GM23248 (cell line): ENCODE results near the gene FOXN1. TPM values are rescaled to one million over a fixed set of nuclear protein-coding genes. Genes with fewer than 3 reads are reported as not detected.

Experiments
- DNase-seq: peaks from one replicate; pipeline ENCODE4 v3.0.0-alpha.2; 2015
- H2AFZ ChIP-seq: fragments of 200-600 bp; sonication (generic); 2 replicates; pipeline ENCODE4 v1.6.1; 2016; ENCODE audit warnings: antibody characterized with exemption
- H3F3A ChIP-seq: fragments of 200-600 bp; sonication (generic); 2 replicates; pipeline ENCODE4 v1.6.1; 2016; ENCODE audit warnings: mild to moderate bottlenecking, antibody characterized with exemption, mixed run types; ENCODE audit not compliant: insufficient read depth
- H3K27ac ChIP-seq: fragments of 200-600 bp; sonication (generic); 2 replicates; pipeline ENCODE4 v1.5.1; 2016; ENCODE audit warnings: mild to moderate bottlenecking
- H3K27me3 ChIP-seq: fragments of 200-600 bp; sonication (generic); replicated peaks from 2 replicates; pipeline ENCODE4 v1.6.1; 2016; ENCODE audit warnings: mild to moderate bottlenecking; ENCODE audit not compliant: insufficient read depth
- H3K36me3 ChIP-seq: fragments of 200-600 bp; sonication (generic); 2 replicates; pipeline ENCODE4 v1.6.1; 2016; ENCODE audit warnings: low read depth, mild to moderate bottlenecking
- H3K4me1 ChIP-seq: fragments of 200-600 bp; sonication (generic); 2 replicates; pipeline ENCODE4 v1.6.1; 2016; ENCODE audit warnings: mild to moderate bottlenecking; ENCODE audit not compliant: insufficient read depth
- H3K4me2 ChIP-seq: fragments of 200-600 bp; sonication (generic); one replicate; pipeline ENCODE4 v1.6.1; 2016; ENCODE audit warnings: mild to moderate bottlenecking; ENCODE audit not compliant: unreplicated experiment
- H3K4me3 ChIP-seq: fragments of 200-600 bp; sonication (generic); 2 replicates; pipeline ENCODE4 v1.5.1; 2016; ENCODE audit warnings: mild to moderate bottlenecking
- H3K79me2 ChIP-seq: fragments of 200-600 bp; sonication (generic); 2 replicates; pipeline ENCODE4 v1.6.1; 2016; ENCODE audit warnings: mild to moderate bottlenecking; ENCODE audit not compliant: insufficient read depth
- H3K9ac ChIP-seq: fragments of 200-600 bp; sonication (generic); 2 replicates; pipeline ENCODE4 v1.6.1; 2016; ENCODE audit warnings: mild to moderate bottlenecking
- H3K9me2 ChIP-seq: fragments of 200-600 bp; sonication (generic); 2 replicates; pipeline ENCODE4 v1.6.1; 2016; ENCODE audit warnings: mixed run types, mild to moderate bottlenecking, moderate library complexity; ENCODE audit not compliant: insufficient read depth
- H3K9me3 ChIP-seq: fragments of 200-600 bp; sonication (generic); one replicate; pipeline ENCODE4 v1.6.1; 2017; ENCODE audit warnings: low read depth
- H4K20me1 ChIP-seq: fragments of 200-600 bp; sonication (generic); 2 replicates; pipeline ENCODE4 v1.6.0; 2016; ENCODE audit not compliant: insufficient read depth
- EZH2 ChIP-seq: fragments of 200-600 bp; sonication (generic); IDR thresholded peaks from 2 replicates; pipeline ENCODE4 v1.6.1; 2018; ENCODE audit warnings: antibody characterized with exemption, mild to moderate bottlenecking; ENCODE audit not compliant: insufficient read depth, poor library complexity, severe bottlenecking
- EZH2phosphoT487 ChIP-seq: fragments of 200-600 bp; sonication (generic); IDR thresholded peaks from 2 replicates; pipeline ENCODE4 v1.6.1; 2018; ENCODE audit warnings: antibody characterized with exemption, moderate library complexity, mild to moderate bottlenecking, low read depth; ENCODE audit not compliant: insufficient read depth
- WGBS, 2 experiments: methylation state at CpG; one replicate each; pipeline ENCODE4 v1.1.6; 2015 to 2017; ENCODE audit warnings: low lambda C conversion rate in 2 of 2, low coverage in 1 of 2; ENCODE audit errors: missing lambda C conversion rate in 2 of 2; 5-methylcytosine and 5-hydroxymethylcytosine counted together
- in situ Hi-C: fragments of 300-500 bp; cut with MboI; formaldehyde crosslinking; loops from 2 replicates; pipeline ENCODE4 v1.15.0; 2020
- polyA plus RNA-seq: library from polyadenylated mRNA; unstranded; fragments of >200 nt; fragmentation: Nextera tagmentation; extraction: Ambion mirVana; gene quantifications from 2 replicates; pipeline ENCODE4 v1.2.1, GENCODE V29; 2016
- total RNA-seq: library from RNA; depleted of rRNA; stranded (reverse); fragments of >200 nt; shearing (Covaris generic); gene quantifications from 2 replicates; pipeline ENCODE4 v1.2.3, GENCODE V29; 2014

The FOXN1 gene
- total and polyA plus RNA-seq, 2 experiments from 2014 or later, result not detected

GRCh38 chr17:28567604-28568003, 61.5 kb downstream of the FOXN1 start:
- no peak overlapping the region for H2AFZ ChIP-seq
- peaks cover 57% of the 10 kb centered on the region for H3K79me2 ChIP-seq
- no peaks in the 10 kb centered on the region; the same call in 1 of the 2 replicates for H4K20me1 ChIP-seq
- DNase-seq, result no peak
- no peaks in the 10 kb centered on the region for H3F3A ChIP-seq
- H3K27ac ChIP-seq, result no peak overlapping the region
- H3K9ac ChIP-seq, result no peak overlapping the region
- H3K36me3 ChIP-seq, result 0 out of 2 replicates have a peak, but pooled peaks cover 6% of the 10 kb centered on the region
- TF ChIP-seq EZH2 (no peak), EZH2phosphoT487 (no peak)
- peaks cover 17% of the 10 kb centered on the region for H3K4me1 ChIP-seq
- 95 to 96% methylated on average over 3 of the region's 3 CpGs for WGBS, 2 experiments
- H3K9me3 ChIP-seq, result no peaks in the 10 kb centered on the region
- no peak overlapping the region for H3K4me2 ChIP-seq
- in situ Hi-C loops, result no loop called here
- no peak overlapping the region for H3K4me3 ChIP-seq
- H3K9me2 ChIP-seq, result no peaks in the 10 kb centered on the region
- no peaks in the 10 kb centered on the region for H3K27me3 ChIP-seq

GRCh38 chr17:28569446-28569845, 63.3 kb downstream of the FOXN1 start:
- Histone ChIP-seq H2AFZ (no peak overlapping the region), H3F3A (no peaks in the 10 kb centered on the region), H3K27me3 (no peaks in the 10 kb centered on the region), H3K79me2 (peaks cover 57% of the 10 kb centered on the region), H3K4me1 (peaks cover 14% of the 10 kb centered on the region; the same call in 1 of the 2 replicates), H3K36me3 (no peaks in the 10 kb centered on the region), H3K9ac (no peak overlapping the region), H4K20me1 (no peaks in the 10 kb centered on the region), H3K4me3 (no peak overlapping the region), H3K9me3 (no peaks in the 10 kb centered on the region), H3K27ac (no peak overlapping the region), H3K4me2 (peak overlapping the region; percentile 94), H3K9me2 (no peaks in the 10 kb centered on the region)
- in situ Hi-C loops, result no loop called here
- no peak for DNase-seq
- WGBS, 2 experiments, result 96 to 100% methylated on average over 1 of the region's 1 CpG
- TF ChIP-seq EZH2phosphoT487, result no peak
- TF ChIP-seq EZH2, result no peak

- H3K4me1 ChIP-seq, result peaks cover 14% of the 10 kb centered on the region; the same call in 1 of the 2 replicates
- in situ Hi-C loops, result no loop called here
- H3K9me2 ChIP-seq, result no peaks in the 10 kb centered on the region
- H3K4me2 ChIP-seq, result peak overlapping the region; percentile 94
- peaks cover 44% of the 10 kb centered on the region for H3K79me2 ChIP-seq
- no peaks in the 10 kb centered on the region for H3K36me3 ChIP-seq
- no peaks in the 10 kb centered on the region for H3K9me3 ChIP-seq
- no peaks in the 10 kb centered on the region for H4K20me1 ChIP-seq
- TF ChIP-seq EZH2, result no peak
- no peak for TF ChIP-seq EZH2phosphoT487
- 1 to 3% methylated on average over 33 to 34 of the region's 39 CpGs for WGBS, 2 experiments
- H3F3A ChIP-seq, result no peaks in the 10 kb centered on the region
- H2AFZ ChIP-seq, result peak overlapping the region; percentile 94
- peak overlapping the region; percentile 80 for H3K4me3 ChIP-seq
- H3K27ac ChIP-seq, result no peak overlapping the region
- H3K9ac ChIP-seq, result peak overlapping the region; percentile 83
- H3K27me3 ChIP-seq, result no peaks in the 10 kb centered on the region
- peak; percentile 52 for DNase-seq
These were observed 64.7 kb downstream of the FOXN1 start for GRCh38 chr17:28570716-28571360.

GRCh38 chr17:28571361-28572122, 65.4 kb downstream of the FOXN1 start, which contains the start of gene PIGS:
Gene PIGS, minus strand, starts transcription at chr17:28571524. Its CDS starts 28 bp downstream, at chr17:28571496.
- Histone ChIP-seq H3K4me1 (peaks cover 14% of the 10 kb centered on the region; the same call in 1 of the 2 replicates), H3K36me3 (no peaks in the 10 kb centered on the region), H3K27ac (0 out of 2 replicates have a peak within 1 kb of the TSS, but pooled peaks have one; percentile 3), H3K9ac (peak within 1 kb of the TSS; percentile 83), H2AFZ (peak within 1 kb of the TSS; percentile 94), H4K20me1 (no peaks in the 10 kb centered on the region), H3K9me2 (no peaks in the 10 kb centered on the region), H3K9me3 (no peaks in the 10 kb centered on the region), H3K4me3 (peak within 1 kb of the TSS; percentile 80), H3K79me2 (peaks cover 43% of the 10 kb centered on the region), H3F3A (no peaks in the 10 kb centered on the region), H3K4me2 (peak within 1 kb of the TSS; percentile 94), H3K27me3 (no peaks in the 10 kb centered on the region)
- in situ Hi-C loops, result no loop called here
- DNase-seq, result peak; percentile 97
- TF ChIP-seq EZH2phosphoT487 (no peak), EZH2 (no peak)
- 1 to 2% methylated on average over 45 to 49 of the region's 49 CpGs for WGBS, 2 experiments
